ENCODE measurements around the gene SMIM32.

The SMIM32 gene

GRCh38 chr5:136192526-136193321 lies at the start of gene SMIM32:
TSS of gene SMIM32 (minus strand) at chr5:136193162. CDS start at chr5:136192524, 638 bp downstream.
- H3K4me3 ChIP-seq (ENCODE audit: low read depth, low read length), result peak within 1 kb of the TSS; percentile 66
- H3K9ac ChIP-seq (ENCODE audit: low read depth, low read length), result no peak within 1 kb of the TSS

GRCh38 chr5:136242611-136243010 lies 49.6 kb upstream of the SMIM32 start:
- H3K9ac ChIP-seq (ENCODE audit: low read depth, low read length), result no peak overlapping the region
- H3K4me1 ChIP-seq (ENCODE audit: control insufficient read depth, insufficient read depth, low read length), result no peaks in the 10 kb centered on the region
- H3K4me3 ChIP-seq (ENCODE audit: low read depth, low read length), result no peak overlapping the region
- no peaks in the 10 kb centered on the region for H3K36me3 ChIP-seq (ENCODE audit: control insufficient read depth, insufficient read depth, low read length)
- H3K9me3 ChIP-seq (ENCODE audit: control insufficient read depth, insufficient read depth, low read length), result no peaks in the 10 kb centered on the region
- H3K27me3 ChIP-seq (ENCODE audit: control insufficient read depth, insufficient read depth, low read length), result no peaks in the 10 kb centered on the region
- H3K27ac ChIP-seq (ENCODE audit: low read depth, low read length), result no peak overlapping the region

More at GRCh38 chr5:136192526-136193321, at the start of gene SMIM32:
- Histone ChIP-seq H3K36me3 (ENCODE audit: control insufficient read depth, insufficient read depth, low read length) (0 out of 2 replicates have a peak, but pooled peaks cover 8% of the 10 kb centered on the region), H3K9me3 (ENCODE audit: control insufficient read depth, insufficient read depth, low read length) (no peaks in the 10 kb centered on the region), H3K27ac (ENCODE audit: low read depth, low read length) (no peak within 1 kb of the TSS), H3K27me3 (ENCODE audit: control insufficient read depth, insufficient read depth, low read length) (peaks cover 88% of the 10 kb centered on the region), H3K4me1 (ENCODE audit: control insufficient read depth, insufficient read depth, low read length) (peaks cover 5% of the 10 kb centered on the region; the same call in 1 of the 2 replicates)

- Histone ChIP-seq H3K4me3 (ENCODE audit: low read depth, low read length) (no peak overlapping the region), H3K27ac (ENCODE audit: low read depth, low read length) (no peak overlapping the region), H3K4me1 (ENCODE audit: control insufficient read depth, insufficient read depth, low read length) (no peaks in the 10 kb centered on the region), H3K27me3 (ENCODE audit: control insufficient read depth, insufficient read depth, low read length) (no peaks in the 10 kb centered on the region), H3K9me3 (ENCODE audit: control insufficient read depth, insufficient read depth, low read length) (no peaks in the 10 kb centered on the region), H3K9ac (ENCODE audit: low read depth, low read length) (no peak overlapping the region), H3K36me3 (ENCODE audit: control insufficient read depth, insufficient read depth, low read length) (no peaks in the 10 kb centered on the region)
These were observed 49.2 kb upstream of the SMIM32 start for GRCh38 chr5:136242136-136242535.

GRCh38 chr5:136240894-136241293 lies 47.9 kb upstream of the SMIM32 start:
- H3K9ac ChIP-seq (ENCODE audit: low read depth, low read length), result no peak overlapping the region
- no peaks in the 10 kb centered on the region for H3K9me3 ChIP-seq (ENCODE audit: control insufficient read depth, insufficient read depth, low read length)
- no peaks in the 10 kb centered on the region for H3K27me3 ChIP-seq (ENCODE audit: control insufficient read depth, insufficient read depth, low read length)
- H3K4me1 ChIP-seq (ENCODE audit: control insufficient read depth, insufficient read depth, low read length), result 0 out of 2 replicates have a peak, but pooled peaks cover 2% of the 10 kb centered on the region
- no peak overlapping the region for H3K4me3 ChIP-seq (ENCODE audit: low read depth, low read length)
- H3K27ac ChIP-seq (ENCODE audit: low read depth, low read length), result no peak overlapping the region
- no peaks in the 10 kb centered on the region for H3K36me3 ChIP-seq (ENCODE audit: control insufficient read depth, insufficient read depth, low read length)

- no peak overlapping the region for H3K27ac ChIP-seq (ENCODE audit: low read depth, low read length)
- H3K4me1 ChIP-seq (ENCODE audit: control insufficient read depth, insufficient read depth, low read length), result 0 out of 2 replicates have a peak, but pooled peaks cover 2% of the 10 kb centered on the region
- no peaks in the 10 kb centered on the region for H3K9me3 ChIP-seq (ENCODE audit: control insufficient read depth, insufficient read depth, low read length)
- no peak overlapping the region for H3K9ac ChIP-seq (ENCODE audit: low read depth, low read length)
- no peak overlapping the region for H3K4me3 ChIP-seq (ENCODE audit: low read depth, low read length)
- H3K27me3 ChIP-seq (ENCODE audit: control insufficient read depth, insufficient read depth, low read length), result no peaks in the 10 kb centered on the region
- H3K36me3 ChIP-seq (ENCODE audit: control insufficient read depth, insufficient read depth, low read length), result no peaks in the 10 kb centered on the region
These were observed 43.6 kb upstream of the SMIM32 start for GRCh38 chr5:136236479-136237083.

- no peak overlapping the region for H3K27ac ChIP-seq (ENCODE audit: low read depth, low read length)
- no peaks in the 10 kb centered on the region for H3K27me3 ChIP-seq (ENCODE audit: control insufficient read depth, insufficient read depth, low read length)
- H3K9me3 ChIP-seq (ENCODE audit: control insufficient read depth, insufficient read depth, low read length), result no peaks in the 10 kb centered on the region
- H3K4me1 ChIP-seq (ENCODE audit: control insufficient read depth, insufficient read depth, low read length), result peaks cover 12% of the 10 kb centered on the region
- H3K4me3 ChIP-seq (ENCODE audit: low read depth, low read length), result no peak overlapping the region
- H3K9ac ChIP-seq (ENCODE audit: low read depth, low read length), result no peak overlapping the region
- H3K36me3 ChIP-seq (ENCODE audit: control insufficient read depth, insufficient read depth, low read length), result no peaks in the 10 kb centered on the region
These were observed 42.4 kb upstream of the SMIM32 start for GRCh38 chr5:136235321-136235720.

- Histone ChIP-seq H3K27ac (ENCODE audit: low read depth, low read length) (no peak overlapping the region), H3K4me1 (ENCODE audit: control insufficient read depth, insufficient read depth, low read length) (peaks cover 38% of the 10 kb centered on the region), H3K9me3 (ENCODE audit: control insufficient read depth, insufficient read depth, low read length) (no peaks in the 10 kb centered on the region), H3K36me3 (ENCODE audit: control insufficient read depth, insufficient read depth, low read length) (no peaks in the 10 kb centered on the region), H3K9ac (ENCODE audit: low read depth, low read length) (no peak overlapping the region), H3K27me3 (ENCODE audit: control insufficient read depth, insufficient read depth, low read length) (0 out of 2 replicates have a peak, but pooled peaks cover 5% of the 10 kb centered on the region), H3K4me3 (ENCODE audit: low read depth, low read length) (no peak overlapping the region)
These were observed 39.4 kb upstream of the SMIM32 start for GRCh38 chr5:136232316-136232715.

GRCh38 chr5:136230176-136230575 lies 37.2 kb upstream of the SMIM32 start:
- H3K27ac ChIP-seq (ENCODE audit: low read depth, low read length), result peak overlapping the region; percentile 46
- H3K9me3 ChIP-seq (ENCODE audit: control insufficient read depth, insufficient read depth, low read length), result no peaks in the 10 kb centered on the region
- 0 out of 2 replicates have a peak, but pooled peaks cover 5% of the 10 kb centered on the region for H3K27me3 ChIP-seq (ENCODE audit: control insufficient read depth, insufficient read depth, low read length)
- no peak overlapping the region for H3K9ac ChIP-seq (ENCODE audit: low read depth, low read length)
- no peaks in the 10 kb centered on the region for H3K36me3 ChIP-seq (ENCODE audit: control insufficient read depth, insufficient read depth, low read length)
- H3K4me3 ChIP-seq (ENCODE audit: low read depth, low read length), result peak overlapping the region; percentile 9; the same call in 1 of the 2 replicates
- H3K4me1 ChIP-seq (ENCODE audit: control insufficient read depth, insufficient read depth, low read length), result peaks cover 44% of the 10 kb centered on the region

- Histone ChIP-seq H3K9ac (ENCODE audit: low read depth, low read length) (no peak overlapping the region), H3K27me3 (ENCODE audit: control insufficient read depth, insufficient read depth, low read length) (peaks cover 5% of the 10 kb centered on the region; the same call in 1 of the 2 replicates), H3K9me3 (ENCODE audit: control insufficient read depth, insufficient read depth, low read length) (no peaks in the 10 kb centered on the region), H3K36me3 (ENCODE audit: control insufficient read depth, insufficient read depth, low read length) (no peaks in the 10 kb centered on the region), H3K27ac (ENCODE audit: low read depth, low read length) (no peak overlapping the region), H3K4me3 (ENCODE audit: low read depth, low read length) (no peak overlapping the region), H3K4me1 (ENCODE audit: control insufficient read depth, insufficient read depth, low read length) (peaks cover 44% of the 10 kb centered on the region)
These were observed 35.3 kb upstream of the SMIM32 start for GRCh38 chr5:136228136-136228757.

GRCh38 chr5:136226401-136226800 lies 33.4 kb upstream of the SMIM32 start:
- no peak overlapping the region for H3K9ac ChIP-seq (ENCODE audit: low read depth, low read length)
- H3K36me3 ChIP-seq (ENCODE audit: control insufficient read depth, insufficient read depth, low read length), result no peaks in the 10 kb centered on the region
- peaks cover 1% of the 10 kb centered on the region; the same call in 1 of the 2 replicates for H3K9me3 ChIP-seq (ENCODE audit: control insufficient read depth, insufficient read depth, low read length)
- H3K27ac ChIP-seq (ENCODE audit: low read depth, low read length), result no peak overlapping the region
- H3K4me3 ChIP-seq (ENCODE audit: low read depth, low read length), result no peak overlapping the region
- peaks cover 5% of the 10 kb centered on the region; the same call in 1 of the 2 replicates for H3K27me3 ChIP-seq (ENCODE audit: control insufficient read depth, insufficient read depth, low read length)
- peaks cover 44% of the 10 kb centered on the region for H3K4me1 ChIP-seq (ENCODE audit: control insufficient read depth, insufficient read depth, low read length)
